Spleen (tissue), 7 donors: ENCODE measurements around the gene FAM76B.
A peak's percentile ranks its signal among the peaks of the same experiment; 100 is the strongest.

ENCODE experiments used
- CTCF ChIP-seq, 11 experiments: fragments of 200-600 bp in 7 of 11; fragments of 450-650 bp in 4 of 11; sonication (generic) in 4 of 11; IDR thresholded peaks in 8 of 11; conservative IDR thresholded peaks in 3 of 11; 1 replicate in 7 of 11; 2 replicates in 4 of 11; pipeline versions ENCODE4 v1.4.0 to v1.8.0; 2016 to 2021; ENCODE audit warnings: antibody characterized with exemption in 11 of 11, inconsistent platforms in 4 of 11, mild to moderate bottlenecking in 1 of 11
- POLR2A ChIP-seq, 3 donors: fragments of 450-650 bp; IDR thresholded peaks; one replicate each; pipeline ENCODE4 v1.5.1; 2017; ENCODE audit warnings: antibody characterized with exemption in 3 of 3, mild to moderate bottlenecking in 1 of 3
- POLR2AphosphoS5 ChIP-seq, 3 donors: sonication (generic); formaldehyde crosslinking; IDR thresholded peaks; one replicate each; pipeline ENCODE4 v1.5.1; 2017; ENCODE audit warnings: antibody characterized with exemption in 3 of 3
- donor health status: DM: no; HTN: no; CAD: no; lungs with moderate emphysema.
- donor health status: DM: no; HTN: no; CAD: no.
- donor health status: DM: no; HTN: no; CAD: no.

- TF ChIP-seq CTCF (IDR thresholded peaks at IDR 0.05 in 8 of 11, conservative IDR thresholded peaks at IDR 0.05 in 3 of 11) (peak in 1 of 11 experiments; percentile 10), POLR2A (IDR thresholded peaks at IDR 0.05) (no peak), POLR2AphosphoS5 (IDR thresholded peaks at IDR 0.05) (no peak)
Measured at GRCh38 chr11:95739108-95739938, 50.3 kb downstream of the FAM76B start.
